ENCODE measurements around the gene CARMIL1. TPM values are rescaled to one million over a fixed set of nuclear protein-coding genes. Genes with fewer than 3 reads are reported as not detected.

Gene CARMIL1
- total and polyA plus RNA-seq, 4 experiments from 2014 or later: 0.08 to 3.5 (median 2.4) TPM

GRCh38 chr6:25550631-25551030 lies 271.5 kb downstream of the CARMIL1 start:
- Mint-ChIP-seq H3K27ac (no peak overlapping the region), H3K27me3 (no peaks in the 10 kb centered on the region), H3K4me3 (no peak overlapping the region), H3K4me1 (no peaks in the 10 kb centered on the region), H3K9me3 (no peaks in the 10 kb centered on the region), H3K36me3 (no peaks in the 10 kb centered on the region)
- Histone ChIP-seq H3K4me3 (ENCODE audit: low read length in 2 of 2) (no peak overlapping the region), H3K27me3 (ENCODE audit: insufficient read depth, low read length) (no peaks in the 10 kb centered on the region), H3K27ac (ENCODE audit: low read depth, low read length) (no peak overlapping the region), H3K9me3 (ENCODE audit: control insufficient read depth in 1 of 2, low read length in 2 of 2) (no peaks in the 10 kb centered on the region), H3K4me1 (ENCODE audit: insufficient read depth, low read length) (no peaks in the 10 kb centered on the region), H3K36me3 (ENCODE audit: insufficient read depth, low read length) (no peaks in the 10 kb centered on the region)
- CTCF ChIA-PET (ENCODE audit: partially characterized antibody): interaction anchor here (0.6 to 1.8 kb wide), 4 partner anchors 68 to 327 kb away, joined by 3 to 6 read pairs (median 5); partner anchors contain the start of gene CARMIL1
- intact Hi-C loops (cut with micrococcal nuclease): loop anchor here (10.0 kb wide), 1 partner anchor 344 kb away; no protein-coding TSS in a partner anchor
- POLR2A ChIA-PET (ENCODE audit: partially characterized antibody): interaction anchor here (0.6 kb wide), 1 partner anchor 374 kb away, joined by 3 read pairs; no protein-coding TSS in a partner anchor
- DNase-seq: no peak

GRCh38 chr6:25553502-25553901 lies 274.3 kb downstream of the CARMIL1 start:
- Histone ChIP-seq H3K36me3 (ENCODE audit: insufficient read depth, low read length) (no peaks in the 10 kb centered on the region), H3K4me1 (ENCODE audit: insufficient read depth, low read length) (no peaks in the 10 kb centered on the region), H3K27ac (ENCODE audit: low read depth, low read length) (no peak overlapping the region), H3K27me3 (ENCODE audit: insufficient read depth, low read length) (no peaks in the 10 kb centered on the region), H3K4me3 (ENCODE audit: low read length in 2 of 2) (no peak overlapping the region), H3K9me3 (ENCODE audit: control insufficient read depth in 1 of 2, low read length in 2 of 2) (no peaks in the 10 kb centered on the region)
- H3K27ac Mint-ChIP-seq: no peak overlapping the region
- H3K4me1 Mint-ChIP-seq: peaks cover 0 to 3% (median 3%) of the 10 kb centered on the region in 4 donors
- no peak overlapping the region for H3K4me3 Mint-ChIP-seq
- H3K36me3 Mint-ChIP-seq: no peaks in the 10 kb centered on the region
- CTCF ChIA-PET (ENCODE audit: partially characterized antibody): interaction anchor here (0.6 to 7.8 kb wide), 2 partner anchors 171 to 288 kb away, joined by 3 to 68 read pairs; no protein-coding TSS in a partner anchor
- H3K9me3 Mint-ChIP-seq: no peaks in the 10 kb centered on the region
- no peaks in the 10 kb centered on the region for H3K27me3 Mint-ChIP-seq
- DNase-seq: no peak
- intact Hi-C loops (cut with micrococcal nuclease): loop anchor here (10.0 kb wide), 1 partner anchor 341 kb away; no protein-coding TSS in a partner anchor
- POLR2A ChIA-PET (ENCODE audit: partially characterized antibody): no interaction called here

DNA sequence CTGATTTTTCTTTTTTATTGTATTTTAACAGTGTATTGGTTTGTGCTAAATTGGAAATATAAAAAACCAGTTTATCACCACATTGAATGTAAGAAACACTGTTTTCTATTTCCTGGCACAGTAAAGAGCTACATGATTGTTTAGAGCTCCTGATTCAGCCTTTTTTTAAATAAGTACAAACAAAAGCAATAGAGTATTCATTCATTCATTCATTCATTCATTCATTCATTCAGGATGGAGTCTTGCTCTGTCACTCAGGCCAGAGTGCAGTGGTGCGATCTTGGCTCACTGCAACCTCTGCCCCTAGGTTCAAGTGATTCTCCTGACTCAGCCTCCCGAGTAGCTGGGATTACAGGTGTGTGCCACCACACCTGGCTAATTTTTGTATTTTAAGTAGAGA lies 276.0 kb downstream of the CARMIL1 start:
- no peak for DNase-seq
- no peak overlapping the region for H3K27ac Mint-ChIP-seq
- no peaks in the 10 kb centered on the region for H3K4me1 ChIP-seq (ENCODE audit: insufficient read depth, low read length)
- POLR2A ChIA-PET (ENCODE audit: partially characterized antibody): no interaction called here
- H3K36me3 ChIP-seq (ENCODE audit: insufficient read depth, low read length): no peaks in the 10 kb centered on the region
- no peaks in the 10 kb centered on the region for H3K9me3 Mint-ChIP-seq
- intact Hi-C loops (cut with micrococcal nuclease): loop anchor here (10.0 kb wide), 1 partner anchor 340 kb away; no protein-coding TSS in a partner anchor
- peaks cover 0 to 3% (median 3%) of the 10 kb centered on the region in 4 donors for H3K4me1 Mint-ChIP-seq
- no peak overlapping the region for H3K4me3 ChIP-seq (ENCODE audit: low read length in 2 of 2)
- no peaks in the 10 kb centered on the region for H3K27me3 Mint-ChIP-seq
- no peak overlapping the region for H3K4me3 Mint-ChIP-seq
- no peaks in the 10 kb centered on the region for H3K27me3 ChIP-seq (ENCODE audit: insufficient read depth, low read length)
- H3K27ac ChIP-seq (ENCODE audit: low read depth, low read length): no peak overlapping the region
- H3K36me3 Mint-ChIP-seq: no peaks in the 10 kb centered on the region
- no peaks in the 10 kb centered on the region for H3K9me3 ChIP-seq (ENCODE audit: control insufficient read depth in 1 of 2, low read length in 2 of 2)
- CTCF ChIA-PET (ENCODE audit: partially characterized antibody): interaction anchor here (0.8 to 7.8 kb wide), 13 partner anchors 9 to 437 kb away, joined by 3 to 68 read pairs (median 4); partner anchors contain the start of gene CARMIL1

DNA sequence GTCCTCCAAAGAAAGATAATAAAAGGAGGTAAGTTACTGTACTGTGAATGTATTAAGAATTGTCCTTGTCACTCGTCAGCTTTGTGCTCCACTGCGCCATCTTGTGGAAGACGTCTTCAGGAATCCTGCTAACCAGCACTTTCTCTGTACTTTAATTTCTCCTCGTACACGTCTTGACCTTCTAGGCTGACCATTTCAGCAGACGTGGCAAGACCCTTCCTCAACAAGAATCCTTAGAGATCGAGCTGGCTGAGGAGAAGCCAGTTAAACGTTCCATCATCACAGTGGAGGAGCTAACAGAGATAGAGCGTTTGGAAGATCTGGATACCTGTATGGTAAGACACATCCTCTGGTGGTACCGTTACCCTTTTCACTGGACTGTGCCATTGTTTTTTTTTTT lies 277.3 kb downstream of the CARMIL1 start:
- DNase-seq: peak; percentile 52 to 61 (median 56)
- intact Hi-C loops (cut with micrococcal nuclease): loop anchor here (1.0 to 10.0 kb wide), 6 partner anchors 46 to 386 kb away; partner anchors contain the start of gene CARMIL1
- Histone ChIP-seq H3K27ac (ENCODE audit: low read depth, low read length) (no peak overlapping the region), H3K36me3 (ENCODE audit: insufficient read depth, low read length) (no peaks in the 10 kb centered on the region), H3K27me3 (ENCODE audit: insufficient read depth, low read length) (no peaks in the 10 kb centered on the region), H3K9me3 (ENCODE audit: control insufficient read depth in 1 of 2, low read length in 2 of 2) (no peaks in the 10 kb centered on the region), H3K4me1 (ENCODE audit: insufficient read depth, low read length) (no peaks in the 10 kb centered on the region), H3K4me3 (ENCODE audit: low read length in 2 of 2) (no peak overlapping the region)
- Mint-ChIP-seq H3K27me3 (no peaks in the 10 kb centered on the region), H3K36me3 (no peaks in the 10 kb centered on the region), H3K9me3 (no peaks in the 10 kb centered on the region), H3K4me3 (no peak overlapping the region), H3K27ac (no peak overlapping the region), H3K4me1 (peaks cover 0 to 3% (median 3%) of the 10 kb centered on the region in 4 donors)
- ChIA-PET CTCF (ENCODE audit: partially characterized antibody) (interaction anchor here (0.7 to 7.8 kb wide), 21 partner anchors 9 to 333 kb away, joined by 3 to 68 read pairs (median 4); partner anchors contain the start of gene CARMIL1), POLR2A (ENCODE audit: partially characterized antibody) (no interaction called here)

DNA sequence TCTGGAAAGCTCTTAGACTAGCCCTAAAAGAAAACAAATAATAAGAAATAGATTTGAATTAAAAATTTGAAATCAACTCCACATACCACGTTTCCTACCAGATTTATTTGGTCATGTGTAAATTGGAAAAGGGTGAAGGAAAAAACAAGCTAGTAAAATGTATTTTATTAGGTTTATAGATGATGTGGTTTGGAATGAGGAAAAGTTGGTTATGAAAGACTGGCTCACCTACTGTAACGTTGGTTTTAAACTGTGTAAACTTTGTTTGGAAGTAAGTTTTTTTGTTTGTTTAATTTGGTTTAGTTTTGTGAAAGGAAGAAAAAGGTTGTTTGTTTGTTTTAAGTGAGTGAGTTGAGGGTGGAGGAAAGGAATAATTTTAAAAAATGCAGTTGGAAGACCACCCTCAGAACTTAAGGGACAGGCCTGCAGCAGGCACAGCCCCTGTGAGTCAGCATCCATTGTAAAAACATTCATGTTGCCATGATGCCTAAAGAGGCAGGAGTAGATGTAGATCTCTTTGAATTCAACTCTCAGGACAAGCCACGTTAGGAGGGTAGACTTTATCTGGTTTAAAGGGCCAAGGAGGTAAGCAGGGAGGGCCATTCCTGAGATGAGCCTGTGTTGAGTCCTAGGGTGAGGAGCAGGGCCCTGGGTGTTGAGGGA lies 279.1 kb downstream of the CARMIL1 start:
- ChIA-PET POLR2A (ENCODE audit: partially characterized antibody) (no interaction called here), CTCF (ENCODE audit: partially characterized antibody) (interaction anchor here (0.6 to 7.8 kb wide), 9 partner anchors 8 to 335 kb away, joined by 3 to 68 read pairs (median 8); partner anchors contain the start of gene CARMIL1)
- Mint-ChIP-seq H3K4me3 (no peak overlapping the region), H3K4me1 (peaks cover 0 to 3% (median 3%) of the 10 kb centered on the region in 4 donors), H3K27me3 (no peaks in the 10 kb centered on the region), H3K36me3 (no peaks in the 10 kb centered on the region), H3K27ac (no peak overlapping the region), H3K9me3 (no peaks in the 10 kb centered on the region)
- Histone ChIP-seq H3K36me3 (ENCODE audit: insufficient read depth, low read length) (no peaks in the 10 kb centered on the region), H3K4me3 (ENCODE audit: low read length in 2 of 2) (no peak overlapping the region), H3K27ac (ENCODE audit: low read depth, low read length) (no peak overlapping the region), H3K27me3 (ENCODE audit: insufficient read depth, low read length) (no peaks in the 10 kb centered on the region), H3K4me1 (ENCODE audit: insufficient read depth, low read length) (no peaks in the 10 kb centered on the region), H3K9me3 (ENCODE audit: control insufficient read depth in 1 of 2, low read length in 2 of 2) (no peaks in the 10 kb centered on the region)
- intact Hi-C loops (cut with micrococcal nuclease): loop anchor here (10.0 kb wide), 1 partner anchor 337 kb away; no protein-coding TSS in a partner anchor
- no peak for DNase-seq

- H3K9me3 ChIP-seq (ENCODE audit: control insufficient read depth in 1 of 2, low read length in 2 of 2): no peaks in the 10 kb centered on the region
- Mint-ChIP-seq H3K4me3 (no peak overlapping the region), H3K27ac (no peak overlapping the region), H3K27me3 (no peaks in the 10 kb centered on the region), H3K4me1 (peaks cover 0 to 3% (median 3%) of the 10 kb centered on the region in 4 donors), H3K36me3 (peaks cover 0 to 3% of the 10 kb centered on the region in 2 donors), H3K9me3 (no peaks in the 10 kb centered on the region)
- ChIA-PET POLR2A (ENCODE audit: partially characterized antibody) (no interaction called here), CTCF (ENCODE audit: partially characterized antibody) (interaction anchor here (7.8 kb wide), 1 partner anchor 296 kb away, joined by 68 read pairs; no protein-coding TSS in a partner anchor)
- no peak for DNase-seq
- intact Hi-C loops (cut with micrococcal nuclease): no loop called here
- H3K27me3 ChIP-seq (ENCODE audit: insufficient read depth, low read length): no peaks in the 10 kb centered on the region
- H3K36me3 ChIP-seq (ENCODE audit: insufficient read depth, low read length): no peaks in the 10 kb centered on the region
- H3K27ac ChIP-seq (ENCODE audit: low read depth, low read length): no peak overlapping the region
- no peak overlapping the region for H3K4me3 ChIP-seq (ENCODE audit: low read length in 2 of 2)
- H3K4me1 ChIP-seq (ENCODE audit: insufficient read depth, low read length): no peaks in the 10 kb centered on the region
Observed at GRCh38 chr6:25560865-25561264, 281.7 kb downstream of the CARMIL1 start.

DNA sequence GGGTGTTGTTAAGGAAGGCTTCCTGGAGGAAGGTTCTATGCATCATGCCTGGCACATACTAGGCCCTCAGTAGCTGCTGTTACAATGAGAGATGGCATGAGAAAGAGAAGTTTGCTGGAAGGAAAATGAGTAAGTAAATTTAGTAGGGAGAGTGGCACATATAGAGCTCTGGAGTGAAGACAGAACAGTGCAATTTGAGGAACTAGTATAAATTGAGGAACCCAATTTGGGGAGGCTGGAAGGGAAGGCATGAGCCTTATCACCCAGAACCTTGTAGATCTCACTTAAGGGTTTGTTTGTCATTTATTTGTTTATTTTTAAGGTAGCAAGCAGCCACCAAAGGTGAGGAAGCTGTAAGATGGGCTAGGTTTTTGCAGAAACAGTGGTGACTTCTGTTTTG lies 285.8 kb downstream of the CARMIL1 start:
- POLR2A ChIA-PET (ENCODE audit: partially characterized antibody): no interaction called here
- Histone ChIP-seq H3K27ac (ENCODE audit: low read depth, low read length) (no peak overlapping the region), H3K4me1 (ENCODE audit: insufficient read depth, low read length) (no peaks in the 10 kb centered on the region), H3K9me3 (ENCODE audit: control insufficient read depth in 1 of 2, low read length in 2 of 2) (no peaks in the 10 kb centered on the region), H3K27me3 (ENCODE audit: insufficient read depth, low read length) (no peaks in the 10 kb centered on the region), H3K4me3 (ENCODE audit: low read length in 2 of 2) (no peak overlapping the region), H3K36me3 (ENCODE audit: insufficient read depth, low read length) (no peaks in the 10 kb centered on the region)
- intact Hi-C loops (cut with micrococcal nuclease): no loop called here
- no peaks in the 10 kb centered on the region for H3K4me1 Mint-ChIP-seq
- H3K9me3 Mint-ChIP-seq: no peaks in the 10 kb centered on the region
- no peak overlapping the region for H3K4me3 Mint-ChIP-seq
- CTCF ChIA-PET (ENCODE audit: partially characterized antibody): interaction anchor here (3.7 kb wide), 1 partner anchor 8 kb away, joined by 24 read pairs; no protein-coding TSS in a partner anchor
- H3K36me3 Mint-ChIP-seq: peaks cover 0 to 3% of the 10 kb centered on the region in 2 donors
- DNase-seq: no peak
- no peak overlapping the region for H3K27ac Mint-ChIP-seq
- H3K27me3 Mint-ChIP-seq: no peaks in the 10 kb centered on the region
